ENCODE measurements around the gene NR2C2AP. TPM values are rescaled to one million over a fixed set of nuclear protein-coding genes. Genes with fewer than 3 reads are reported as not detected.

The NR2C2AP gene
- total RNA-seq, 1 experiment from 2014 or later = 45.3 TPM

- H3K36me3 ChIP-seq (ENCODE audit: insufficient read depth, low read length, poor library complexity, severe bottlenecking) = no peaks in the 10 kb centered on the region
- DNase-seq (ENCODE audit: low spot score) = no peak
- no peaks in the 10 kb centered on the region for H3K9me3 ChIP-seq (ENCODE audit: low read depth, low read length, poor library complexity, severe bottlenecking)
- H3K4me3 ChIP-seq (ENCODE audit: low read depth, low read length, poor library complexity, severe bottlenecking) = no peak overlapping the region
- no peaks in the 10 kb centered on the region for H3K27me3 ChIP-seq (replicated peaks; ENCODE audit: insufficient read depth, low read depth, low read length, poor library complexity)
- POLR2A ChIA-PET (ENCODE audit: low non-redundant PET) = interaction anchor here (0.6 kb wide), 1 partner anchor 80 kb away, joined by 4 read pairs; no protein-coding TSS in a partner anchor
- intact Hi-C loops (cut with micrococcal nuclease; ENCODE audit: unreplicated experiment) = no loop called here
- H3K27ac ChIP-seq (ENCODE audit: low read depth, low read length, poor library complexity, severe bottlenecking) = no peak overlapping the region
- BruUV-seq (replicated peaks) = no TSS peak
- no peak for TF ChIP-seq EZH2 (IDR thresholded peaks at IDR 0.05; ENCODE audit: borderline replicate concordance, low read depth, low read length, poor library complexity, severe bottlenecking)
- TF ChIP-seq, protein P1, sequence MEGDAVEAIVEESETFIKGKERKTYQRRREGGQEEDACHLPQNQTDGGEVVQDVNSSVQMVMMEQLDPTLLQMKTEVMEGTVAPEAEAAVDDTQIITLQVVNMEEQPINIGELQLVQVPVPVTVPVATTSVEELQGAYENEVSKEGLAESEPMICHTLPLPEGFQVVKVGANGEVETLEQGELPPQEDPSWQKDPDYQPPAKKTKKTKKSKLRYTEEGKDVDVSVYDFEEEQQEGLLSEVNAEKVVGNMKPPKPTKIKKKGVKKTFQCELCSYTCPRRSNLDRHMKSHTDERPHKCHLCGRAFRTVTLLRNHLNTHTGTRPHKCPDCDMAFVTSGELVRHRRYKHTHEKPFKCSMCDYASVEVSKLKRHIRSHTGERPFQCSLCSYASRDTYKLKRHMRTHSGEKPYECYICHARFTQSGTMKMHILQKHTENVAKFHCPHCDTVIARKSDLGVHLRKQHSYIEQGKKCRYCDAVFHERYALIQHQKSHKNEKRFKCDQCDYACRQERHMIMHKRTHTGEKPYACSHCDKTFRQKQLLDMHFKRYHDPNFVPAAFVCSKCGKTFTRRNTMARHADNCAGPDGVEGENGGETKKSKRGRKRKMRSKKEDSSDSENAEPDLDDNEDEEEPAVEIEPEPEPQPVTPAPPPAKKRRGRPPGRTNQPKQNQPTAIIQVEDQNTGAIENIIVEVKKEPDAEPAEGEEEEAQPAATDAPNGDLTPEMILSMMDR (conservative IDR thresholded peaks at IDR 0.05; ENCODE audit: low read depth, low read length) = no peak
- CTCF ChIA-PET = interaction anchor here (0.7 kb wide), 1 partner anchor 17 kb away, joined by 6 read pairs; no protein-coding TSS in a partner anchor
- peaks cover 12% of the 10 kb centered on the region for H3K4me1 ChIP-seq (ENCODE audit: insufficient read depth, low read length, poor library complexity, severe bottlenecking)
Measured at GRCh38 chr19:19167612-19168011, 35.6 kb downstream of the NR2C2AP start.

GRCh38 chr19:19165396-19165795, 37.8 kb downstream of the NR2C2AP start:
- CTCF ChIA-PET = no interaction called here

DNA sequence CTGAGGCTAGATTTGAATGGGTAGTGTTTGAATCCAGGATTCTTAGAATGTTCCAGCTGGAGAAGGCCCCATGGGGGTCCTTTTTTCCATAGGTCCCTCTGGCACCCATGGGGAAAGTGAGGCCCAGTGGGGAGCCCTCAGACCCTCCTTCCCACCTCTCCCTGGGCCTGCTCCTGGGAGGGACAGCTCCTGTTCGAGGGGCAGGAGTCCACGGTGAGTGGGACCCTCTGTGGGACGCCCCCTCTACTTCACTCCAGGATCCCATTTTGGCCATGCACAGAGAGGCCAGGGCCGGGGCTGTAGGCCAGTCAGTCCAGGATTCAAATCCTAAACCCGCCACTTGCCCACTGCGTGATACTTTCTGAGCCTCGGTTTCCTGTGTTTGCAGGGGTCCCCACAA, 40.7 kb downstream of the NR2C2AP start:
- no peaks in the 10 kb centered on the region for H3K9me3 ChIP-seq (ENCODE audit: low read depth, low read length, poor library complexity, severe bottlenecking)
- no peak overlapping the region for H3K27ac ChIP-seq (ENCODE audit: low read depth, low read length, poor library complexity, severe bottlenecking)
- no TSS peak for BruUV-seq (replicated peaks)
- no peak overlapping the region for H3K4me3 ChIP-seq (ENCODE audit: low read depth, low read length, poor library complexity, severe bottlenecking)
- no peaks in the 10 kb centered on the region for H3K4me1 ChIP-seq (ENCODE audit: insufficient read depth, low read length, poor library complexity, severe bottlenecking)
- no peaks in the 10 kb centered on the region for H3K36me3 ChIP-seq (ENCODE audit: insufficient read depth, low read length, poor library complexity, severe bottlenecking)
- H3K27me3 ChIP-seq (replicated peaks; ENCODE audit: insufficient read depth, low read depth, low read length, poor library complexity) = no peaks in the 10 kb centered on the region
- ChIA-PET CTCF (no interaction called here), POLR2A (ENCODE audit: low non-redundant PET) (no interaction called here)
- intact Hi-C loops (cut with micrococcal nuclease; ENCODE audit: unreplicated experiment) = no loop called here
- DNase-seq (ENCODE audit: low spot score) = no peak
- no peak for TF ChIP-seq EZH2 (IDR thresholded peaks at IDR 0.05; ENCODE audit: borderline replicate concordance, low read depth, low read length, poor library complexity, severe bottlenecking)
- TF ChIP-seq, protein P1 (conservative IDR thresholded peaks at IDR 0.05; ENCODE audit: low read depth, low read length) = no peak

More at GRCh38 chr19:19165396-19165795, 37.8 kb downstream of the NR2C2AP start:
- H3K36me3 ChIP-seq (ENCODE audit: insufficient read depth, low read length, poor library complexity, severe bottlenecking) = no peaks in the 10 kb centered on the region
- no peaks in the 10 kb centered on the region for H3K9me3 ChIP-seq (ENCODE audit: low read depth, low read length, poor library complexity, severe bottlenecking)
- BruUV-seq (replicated peaks) = no TSS peak
- H3K27ac ChIP-seq (ENCODE audit: low read depth, low read length, poor library complexity, severe bottlenecking) = no peak overlapping the region
- H3K27me3 ChIP-seq (replicated peaks; ENCODE audit: insufficient read depth, low read depth, low read length, poor library complexity) = no peaks in the 10 kb centered on the region
- no peaks in the 10 kb centered on the region for H3K4me1 ChIP-seq (ENCODE audit: insufficient read depth, low read length, poor library complexity, severe bottlenecking)
- no peak for TF ChIP-seq EZH2 (IDR thresholded peaks at IDR 0.05; ENCODE audit: borderline replicate concordance, low read depth, low read length, poor library complexity, severe bottlenecking)
- TF ChIP-seq, protein P1 (conservative IDR thresholded peaks at IDR 0.05; ENCODE audit: low read depth, low read length) = no peak
- intact Hi-C loops (cut with micrococcal nuclease; ENCODE audit: unreplicated experiment) = no loop called here
- DNase-seq (ENCODE audit: low spot score) = no peak
- POLR2A ChIA-PET (ENCODE audit: low non-redundant PET) = no interaction called here
- no peak overlapping the region for H3K4me3 ChIP-seq (ENCODE audit: low read depth, low read length, poor library complexity, severe bottlenecking)
